LNCaP clone FGC (cell line): ENCODE data around the gene PPP1R14D.
A peak's percentile ranks its signal among the peaks of the same experiment; 100 is the strongest.

Source experiments
- DNase-seq: peaks from one replicate; pipeline ENCODE4 v3.0.0-alpha.2; 2011; ENCODE audit warnings: low read depth
- H3K4me3 ChIP-seq: 2 replicates; pipeline ENCODE4 v1.5.1; 2011; ENCODE audit warnings: mild to moderate bottlenecking, low read depth, low read length, control low read depth
- TF ChIP-seq, protein P1 (sequence below): IDR thresholded peaks from 2 replicates; pipeline ENCODE4 v1.5.1; 2012; ENCODE audit warnings: mild to moderate bottlenecking; ENCODE audit not compliant: control insufficient read depth, insufficient read depth; ENCODE audit errors: extremely low read depth

Gene PPP1R14D

DNA sequence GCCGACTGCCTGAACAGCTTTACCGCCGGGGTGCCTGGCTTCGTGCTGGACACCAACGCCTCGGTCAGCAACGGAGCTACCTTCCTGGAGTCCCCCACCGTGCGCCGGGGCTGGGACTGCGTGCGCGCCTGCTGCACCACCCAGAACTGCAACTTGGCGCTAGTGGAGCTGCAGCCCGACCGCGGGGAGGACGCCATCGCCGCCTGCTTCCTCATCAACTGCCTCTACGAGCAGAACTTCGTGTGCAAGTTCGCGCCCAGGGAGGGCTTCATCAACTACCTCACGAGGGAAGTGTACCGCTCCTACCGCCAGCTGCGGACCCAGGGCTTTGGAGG is 16.2 kb upstream of the PPP1R14D start:
- no peak for DNase-seq
- H3K4me3 ChIP-seq = peak overlapping the region; percentile 80
- TF ChIP-seq, protein P1, sequence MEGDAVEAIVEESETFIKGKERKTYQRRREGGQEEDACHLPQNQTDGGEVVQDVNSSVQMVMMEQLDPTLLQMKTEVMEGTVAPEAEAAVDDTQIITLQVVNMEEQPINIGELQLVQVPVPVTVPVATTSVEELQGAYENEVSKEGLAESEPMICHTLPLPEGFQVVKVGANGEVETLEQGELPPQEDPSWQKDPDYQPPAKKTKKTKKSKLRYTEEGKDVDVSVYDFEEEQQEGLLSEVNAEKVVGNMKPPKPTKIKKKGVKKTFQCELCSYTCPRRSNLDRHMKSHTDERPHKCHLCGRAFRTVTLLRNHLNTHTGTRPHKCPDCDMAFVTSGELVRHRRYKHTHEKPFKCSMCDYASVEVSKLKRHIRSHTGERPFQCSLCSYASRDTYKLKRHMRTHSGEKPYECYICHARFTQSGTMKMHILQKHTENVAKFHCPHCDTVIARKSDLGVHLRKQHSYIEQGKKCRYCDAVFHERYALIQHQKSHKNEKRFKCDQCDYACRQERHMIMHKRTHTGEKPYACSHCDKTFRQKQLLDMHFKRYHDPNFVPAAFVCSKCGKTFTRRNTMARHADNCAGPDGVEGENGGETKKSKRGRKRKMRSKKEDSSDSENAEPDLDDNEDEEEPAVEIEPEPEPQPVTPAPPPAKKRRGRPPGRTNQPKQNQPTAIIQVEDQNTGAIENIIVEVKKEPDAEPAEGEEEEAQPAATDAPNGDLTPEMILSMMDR = no peak

DNA sequence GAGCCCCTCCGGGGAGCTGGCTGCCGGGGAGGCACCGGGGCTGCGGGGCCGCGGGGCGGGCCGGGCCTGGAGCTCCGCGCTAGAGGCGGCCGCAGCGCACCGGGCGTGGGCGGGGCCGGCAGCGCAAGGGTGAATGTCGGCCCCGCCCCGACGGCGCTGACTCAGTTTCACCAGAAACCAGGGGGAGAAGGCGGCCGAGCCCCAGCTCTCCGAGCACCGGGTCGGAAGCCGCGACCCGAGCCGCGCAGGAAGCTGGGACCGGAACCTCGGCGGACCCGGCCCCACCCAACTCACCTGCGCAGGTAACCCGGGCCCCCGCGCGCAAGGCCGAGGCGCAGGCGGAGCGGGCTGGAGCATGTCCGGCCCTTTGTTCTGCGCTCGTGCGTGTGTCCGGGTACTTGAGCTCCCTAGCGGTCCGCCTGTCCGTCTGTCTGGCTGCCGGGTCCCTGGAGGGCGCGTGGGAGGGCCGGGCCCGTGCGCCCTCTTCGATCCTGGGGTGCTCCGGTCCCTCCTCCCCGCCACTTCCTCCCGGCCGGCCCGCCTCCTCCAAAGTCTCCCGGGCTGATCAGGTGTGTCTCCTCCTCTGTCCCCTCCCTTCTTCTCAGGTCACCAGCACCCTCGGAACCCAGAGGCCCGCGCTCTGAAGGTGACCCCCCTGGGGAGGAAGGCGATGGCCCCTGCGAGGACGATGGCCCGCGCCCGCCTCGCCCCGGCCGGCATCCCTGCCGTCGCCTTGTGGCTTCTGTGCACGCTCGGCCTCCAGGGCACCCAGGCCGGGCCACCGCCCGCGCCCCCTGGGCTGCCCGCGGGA is 15.6 kb upstream of the PPP1R14D start, which contains the start of gene SPINT1:
Gene SPINT1 (plus strand): TSS at position 164 of the 811 bp plus-strand sequence. CDS start 507 bp downstream, at position 671.
- DNase-seq = no peak
- peak within 1 kb of the TSS; percentile 80 for H3K4me3 ChIP-seq
- TF ChIP-seq, protein P1 = no peak

DNA sequence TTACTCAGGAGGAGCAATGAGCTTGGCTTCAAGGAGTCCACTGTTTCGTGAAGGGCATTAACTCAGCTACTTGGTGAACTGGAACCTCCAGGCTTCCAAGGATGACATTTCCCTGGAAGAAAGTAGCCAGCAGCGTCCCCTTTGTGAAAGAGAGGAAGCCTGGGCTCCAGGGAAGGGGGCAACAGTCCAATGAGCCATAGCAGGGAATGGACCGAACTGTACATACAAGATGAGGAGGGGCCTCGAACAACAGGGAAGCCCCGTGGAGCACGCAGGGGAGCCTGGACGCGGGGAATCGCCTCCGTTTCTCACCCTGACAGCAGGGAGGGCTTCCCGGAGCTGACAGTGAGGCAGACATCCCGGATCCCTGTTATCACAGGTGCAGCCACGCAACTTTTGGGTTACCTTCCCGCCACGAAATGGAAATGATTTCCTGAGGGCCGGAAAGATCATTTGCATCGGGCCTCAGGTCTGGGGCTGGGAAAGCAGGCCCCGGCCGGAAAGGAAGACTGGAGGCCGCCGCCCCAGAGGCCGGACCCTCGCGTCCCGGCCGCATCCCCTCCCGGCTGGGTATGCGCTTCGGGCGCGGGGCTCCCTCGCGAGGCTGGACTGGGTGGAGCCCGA is 14.9 kb upstream of the PPP1R14D start:
- TF ChIP-seq, protein P1 = no peak
- no peak for DNase-seq
- H3K4me3 ChIP-seq = peak overlapping the region; percentile 80

DNA sequence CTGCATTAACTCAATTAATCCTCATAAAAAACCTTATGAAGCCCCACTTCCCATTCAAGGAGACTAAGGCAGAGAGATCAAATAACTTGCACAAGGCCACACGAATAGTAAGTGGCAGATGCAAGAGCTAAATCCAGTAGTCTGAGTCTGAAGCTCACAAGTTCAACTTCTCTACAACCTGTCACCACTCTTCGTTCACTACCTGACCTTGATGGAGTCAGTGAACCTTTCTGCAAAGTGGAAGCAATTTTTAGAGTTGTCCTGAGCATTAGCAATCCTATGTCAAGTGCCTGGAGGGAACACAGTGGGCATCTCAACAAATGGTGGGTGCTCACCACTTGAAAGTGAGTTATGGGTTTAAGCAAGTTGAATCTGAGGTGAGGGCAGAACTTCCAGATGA is 13.2 kb upstream of the PPP1R14D start:
- TF ChIP-seq, protein P1 = no peak
- no peak for DNase-seq
- H3K4me3 ChIP-seq = no peak overlapping the region

DNA sequence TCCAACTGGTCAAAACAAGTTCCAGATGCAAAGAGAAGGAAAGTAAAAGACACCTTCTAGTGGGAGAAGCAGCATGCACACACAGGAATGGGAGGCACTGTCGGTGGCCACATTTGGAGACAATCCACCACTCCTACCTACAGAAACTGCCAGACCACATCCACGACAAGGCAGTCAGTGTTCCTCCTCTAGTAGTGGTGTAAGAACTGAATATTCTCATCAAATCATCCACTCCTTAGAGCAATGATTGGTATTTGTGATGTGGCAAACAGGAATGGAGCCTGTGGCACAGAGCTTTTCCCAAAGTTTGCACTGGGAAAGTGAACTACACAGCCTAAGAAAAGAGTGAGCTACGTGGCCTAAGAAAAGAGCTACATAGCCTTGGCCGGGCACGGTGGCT is 10.2 kb upstream of the PPP1R14D start:
- H3K4me3 ChIP-seq = no peak overlapping the region
- TF ChIP-seq, protein P1 = no peak
- no peak for DNase-seq

DNA sequence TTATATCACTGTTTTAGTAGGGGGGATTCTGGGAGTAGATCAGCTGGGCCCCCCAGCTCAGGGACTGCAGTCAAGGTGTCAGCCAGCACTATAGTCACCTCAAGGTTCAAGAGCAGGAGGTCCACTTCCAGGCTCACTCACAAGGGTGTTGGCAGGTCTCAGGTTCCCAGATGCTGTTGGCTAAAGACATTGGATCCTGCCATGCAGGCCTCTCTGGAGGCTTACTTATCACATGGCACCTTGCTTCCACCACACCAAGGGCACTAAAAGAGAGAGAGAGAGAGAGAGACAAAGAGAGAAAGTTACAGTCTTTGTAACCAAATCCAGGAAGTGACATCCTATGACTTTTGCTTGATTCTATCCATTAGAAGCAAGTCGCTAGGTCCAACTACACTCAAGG is 7.5 kb upstream of the PPP1R14D start:
- DNase-seq = no peak
- no peak overlapping the region for H3K4me3 ChIP-seq
- TF ChIP-seq, protein P1 = no peak
